GM13977 (cell line): ENCODE results near the gene CHSY1.

Source experiments
- DNase-seq: peaks from one replicate; pipeline ENCODE4 v3.0.0; 2012; ENCODE audit warnings: low spot score
- in situ Hi-C: fragments of 300-500 bp; cut with MboI; formaldehyde crosslinking; loops from one replicate; pipeline ENCODE4 v1.12.0; 2022; ENCODE audit warnings: low sequenced_read_pairs, low pct_unique_long_range_greater_than_20kb, mixed read lengths, inconsistent platforms; ENCODE audit not compliant: unreplicated experiment
- TF ChIP-seq, protein P1 (sequence below): IDR thresholded peaks from 2 replicates; pipeline ENCODE4 v1.5.1; 2012; ENCODE audit warnings: mild to moderate bottlenecking, control low read depth; ENCODE audit not compliant: insufficient read depth; ENCODE audit errors: extremely low read depth, missing control alignments

Gene CHSY1

DNA sequence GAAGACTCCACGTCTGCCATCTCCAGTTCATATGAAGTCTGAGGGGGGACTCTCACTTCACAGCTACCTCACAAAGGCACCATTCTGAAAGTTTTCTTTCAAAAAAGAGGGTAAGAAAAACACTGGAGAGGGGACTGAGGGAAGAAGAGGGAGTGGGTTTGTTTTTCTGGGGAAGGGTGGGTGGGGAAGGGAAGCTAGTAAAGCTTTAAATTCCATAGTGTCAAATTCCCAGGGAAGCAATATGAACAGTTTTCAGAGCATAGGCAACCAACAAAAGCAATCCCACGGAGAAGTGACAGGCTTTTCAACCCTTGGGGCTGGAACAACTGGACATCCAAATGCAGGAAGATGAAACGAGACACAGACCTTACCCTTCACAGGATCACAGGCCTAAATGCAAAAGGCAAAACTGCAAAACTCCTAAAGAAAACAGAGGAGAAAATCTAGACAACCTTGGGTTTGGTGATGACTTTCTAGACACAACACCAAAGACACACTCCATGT, 61.7 kb downstream of the CHSY1 start:
- DNase-seq: no peak
- in situ Hi-C loops: loop anchor here (10.0 kb wide), 1 partner anchor 55 kb away; no protein-coding TSS in a partner anchor
- TF ChIP-seq, protein P1, sequence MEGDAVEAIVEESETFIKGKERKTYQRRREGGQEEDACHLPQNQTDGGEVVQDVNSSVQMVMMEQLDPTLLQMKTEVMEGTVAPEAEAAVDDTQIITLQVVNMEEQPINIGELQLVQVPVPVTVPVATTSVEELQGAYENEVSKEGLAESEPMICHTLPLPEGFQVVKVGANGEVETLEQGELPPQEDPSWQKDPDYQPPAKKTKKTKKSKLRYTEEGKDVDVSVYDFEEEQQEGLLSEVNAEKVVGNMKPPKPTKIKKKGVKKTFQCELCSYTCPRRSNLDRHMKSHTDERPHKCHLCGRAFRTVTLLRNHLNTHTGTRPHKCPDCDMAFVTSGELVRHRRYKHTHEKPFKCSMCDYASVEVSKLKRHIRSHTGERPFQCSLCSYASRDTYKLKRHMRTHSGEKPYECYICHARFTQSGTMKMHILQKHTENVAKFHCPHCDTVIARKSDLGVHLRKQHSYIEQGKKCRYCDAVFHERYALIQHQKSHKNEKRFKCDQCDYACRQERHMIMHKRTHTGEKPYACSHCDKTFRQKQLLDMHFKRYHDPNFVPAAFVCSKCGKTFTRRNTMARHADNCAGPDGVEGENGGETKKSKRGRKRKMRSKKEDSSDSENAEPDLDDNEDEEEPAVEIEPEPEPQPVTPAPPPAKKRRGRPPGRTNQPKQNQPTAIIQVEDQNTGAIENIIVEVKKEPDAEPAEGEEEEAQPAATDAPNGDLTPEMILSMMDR: no peak

DNA sequence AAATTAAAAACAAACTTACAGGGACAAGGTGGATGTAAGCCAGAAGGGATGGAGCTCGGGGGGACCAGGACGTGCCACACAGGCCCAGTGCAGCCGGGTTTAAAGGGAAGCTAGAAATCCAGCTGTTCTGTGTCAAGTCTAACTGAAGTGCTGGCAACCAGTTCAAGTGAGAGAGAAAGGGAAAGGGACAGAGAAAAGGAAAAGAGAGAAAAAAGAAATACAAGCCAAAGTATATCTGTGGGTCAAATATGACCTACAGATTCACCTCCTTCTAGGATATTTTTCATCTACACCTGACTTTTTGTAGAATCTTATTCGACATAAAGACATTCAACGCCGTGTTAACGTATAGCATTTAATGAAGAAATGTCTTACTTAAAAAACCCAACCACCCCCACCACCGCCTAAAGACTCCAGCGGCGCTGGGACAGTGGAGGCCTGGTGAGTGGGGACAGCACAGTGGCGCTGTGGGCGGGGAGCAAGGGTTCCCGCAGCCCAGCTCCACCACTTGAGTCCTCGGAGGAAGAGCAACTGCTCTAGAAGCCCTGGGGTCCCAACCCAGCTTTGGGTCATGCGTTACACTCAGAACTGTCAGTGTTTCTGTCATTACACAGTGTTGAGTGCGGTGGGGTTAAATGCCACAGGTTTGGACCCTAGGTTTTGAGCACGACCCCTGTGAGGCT, 62.3 kb downstream of the CHSY1 start:
- TF ChIP-seq, protein P1: no peak
- DNase-seq: no peak
- in situ Hi-C loops: loop anchor here (10.0 kb wide), 1 partner anchor 55 kb away; no protein-coding TSS in a partner anchor

DNA sequence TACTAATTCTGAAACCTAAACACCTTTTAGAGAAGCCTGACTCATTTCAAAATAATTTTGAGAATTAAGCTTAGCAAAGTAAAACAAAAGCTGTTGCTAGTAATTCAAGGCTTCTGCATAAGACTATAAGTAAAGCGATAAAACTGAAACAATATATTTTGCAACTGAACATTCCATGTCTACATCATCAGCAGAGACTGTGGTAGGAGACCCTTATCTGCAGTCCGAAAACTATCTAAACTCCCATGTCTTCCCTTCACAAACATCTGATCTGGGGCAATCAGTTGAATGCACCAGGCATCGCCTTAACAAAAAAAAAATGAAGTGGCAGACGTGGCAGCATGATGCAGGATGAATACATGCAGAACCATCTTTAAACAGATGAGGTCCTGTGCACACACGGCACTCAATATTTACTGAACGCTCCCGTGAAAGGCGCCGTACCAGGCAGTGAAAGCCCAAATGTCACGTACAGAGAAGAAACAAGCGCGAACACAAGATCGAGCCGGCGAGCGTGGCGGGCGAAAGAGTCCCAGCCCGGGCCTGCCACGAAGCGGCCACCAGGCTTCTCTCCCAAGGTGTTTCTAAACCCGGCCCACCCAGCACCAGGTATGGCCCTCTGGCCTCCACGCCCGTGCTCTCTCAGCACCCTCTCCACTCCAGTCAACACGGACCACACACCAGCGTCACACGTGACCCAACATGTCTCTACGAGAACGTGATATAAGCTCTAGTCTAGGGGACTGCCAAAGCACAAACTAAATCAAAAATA, 63.0 kb downstream of the CHSY1 start:
- in situ Hi-C loops: no loop called here
- peak; percentile 75 for DNase-seq
- TF ChIP-seq, protein P1: no peak

DNA sequence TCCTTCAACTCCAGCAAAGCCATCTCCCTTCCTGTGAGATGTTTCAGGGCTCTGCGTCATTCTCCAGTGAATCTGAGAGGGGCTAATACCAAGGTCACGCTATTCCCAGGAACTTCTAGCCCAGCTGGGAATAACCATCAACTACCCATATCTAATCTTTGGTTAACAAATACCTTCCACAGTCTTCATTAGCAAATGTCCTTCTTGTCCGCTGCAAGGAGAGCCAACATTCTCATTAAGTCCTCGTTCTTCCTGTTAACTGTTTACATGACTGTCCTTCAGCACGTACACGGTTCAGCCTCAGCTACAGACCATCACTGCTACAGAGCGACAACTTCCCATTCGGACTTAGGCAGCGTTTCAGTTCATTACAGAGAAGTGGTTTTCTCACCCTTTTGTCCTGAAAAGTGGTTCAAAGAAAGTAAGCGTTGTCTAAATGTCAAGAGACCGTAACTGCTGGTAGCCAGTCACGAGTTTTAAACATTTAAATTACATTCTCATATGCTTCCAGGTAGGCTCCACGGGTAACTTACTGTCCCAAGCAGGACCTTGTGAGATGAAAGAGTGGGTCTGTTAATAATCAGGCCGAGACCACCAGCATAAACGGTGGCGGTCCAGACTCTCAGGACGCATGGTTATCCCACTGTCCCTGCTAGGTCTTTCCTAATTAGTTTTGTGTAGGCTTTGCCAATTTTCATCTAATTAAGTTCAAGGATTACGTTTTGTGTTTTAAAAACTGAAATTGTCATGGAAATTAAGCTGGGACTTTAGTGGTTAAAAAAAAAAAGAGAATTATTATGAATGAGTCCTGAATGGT, 63.8 kb downstream of the CHSY1 start:
- in situ Hi-C loops: no loop called here
- TF ChIP-seq, protein P1: no peak
- DNase-seq: peak; percentile 47

DNA sequence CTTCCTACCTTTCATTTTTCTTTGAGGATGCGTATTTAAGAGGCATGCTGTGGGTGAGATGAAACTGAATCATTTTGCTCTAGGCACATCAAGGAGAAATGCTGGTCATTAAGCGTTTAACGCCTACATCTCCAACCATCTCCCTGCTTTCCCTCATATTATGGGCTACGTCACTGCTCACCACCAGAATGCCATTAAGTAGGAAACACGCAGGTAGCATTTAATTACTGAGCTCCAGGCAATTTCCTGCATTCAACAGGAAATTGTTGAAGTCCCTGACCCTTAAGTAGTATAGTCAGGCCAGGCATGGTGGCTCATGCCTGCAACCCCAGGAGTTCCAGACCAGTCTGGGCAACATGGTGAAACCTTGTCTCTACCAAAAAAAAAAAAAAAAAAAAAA, 66.1 kb downstream of the CHSY1 start:
- in situ Hi-C loops: no loop called here
- TF ChIP-seq, protein P1: no peak
- no peak for DNase-seq

DNA sequence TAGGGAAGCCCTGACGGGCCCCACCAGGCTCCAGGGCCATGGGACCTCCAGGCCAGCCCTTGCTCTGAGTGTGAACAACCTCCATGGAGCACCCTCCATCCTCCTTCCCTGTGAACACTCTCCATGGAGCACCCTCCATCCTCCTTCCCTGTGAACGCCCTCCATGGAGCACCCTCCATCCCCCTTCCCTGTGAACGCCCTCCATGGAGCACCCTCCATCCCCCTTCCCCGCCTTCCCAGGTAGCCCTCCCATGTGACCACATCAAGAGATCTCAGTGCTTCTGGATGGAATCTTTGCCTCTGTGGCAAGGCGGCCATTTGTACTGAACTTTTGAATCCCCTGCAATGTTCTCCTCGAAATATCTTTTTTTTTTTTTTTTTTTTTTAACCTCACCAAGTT, 66.5 kb downstream of the CHSY1 start:
- DNase-seq: no peak
- in situ Hi-C loops: no loop called here
- TF ChIP-seq, protein P1: no peak
